OCI-LY3 (cell line): ENCODE data around the gene NUP58.

Experiments
- H2AFZ ChIP-seq: fragments of 200-600, 300-600 bp; shearing (Covaris generic); 2 replicates; pipeline ENCODE4 v1.6.0; 2014; ENCODE audit warnings: antibody characterized with exemption, low read depth, low read length
- H3K27ac ChIP-seq: fragments of 200-600, 300-600 bp; sonication (generic); 2 replicates; pipeline ENCODE4 v1.5.1; 2014; ENCODE audit warnings: mild to moderate bottlenecking, low read length, moderate library complexity, mixed read lengths
- H3K27me3 ChIP-seq: fragments of 200-600, 300-600 bp; sonication (generic); 2 replicates; pipeline ENCODE4 v1.6.1; 2014; ENCODE audit warnings: low read depth, low read length, mixed read lengths
- H3K36me3 ChIP-seq: fragments of 200-600, 300-600 bp; sonication (generic); replicated peaks from 2 replicates; pipeline ENCODE3; 2014; ENCODE audit warnings: low read depth, low read length, mixed read lengths
- H3K4me1 ChIP-seq: fragments of 300-600, 200-600 bp; sonication (generic); 2 replicates; pipeline ENCODE4 v1.6.1; 2014; ENCODE audit warnings: low read length, mixed read lengths
- H3K4me2 ChIP-seq: fragments of 200-600, 300-600 bp; sonication (generic); 2 replicates; pipeline ENCODE4 v1.6.1; 2014; ENCODE audit warnings: low read length, mixed read lengths
- H3K4me3 ChIP-seq: fragments of 300-600, 200-600 bp; sonication (generic); 2 replicates; pipeline ENCODE4 v1.5.1; 2014; ENCODE audit warnings: antibody characterized with exemption, mild to moderate bottlenecking, low read length, moderate library complexity
- H3K79me2 ChIP-seq: fragments of 300-600, 200-600 bp; shearing (Covaris generic); 2 replicates; pipeline ENCODE4 v1.6.1; 2014; ENCODE audit warnings: mild to moderate bottlenecking, low read length, mixed read lengths
- H3K9ac ChIP-seq: fragments of 300-600, 200-600 bp; shearing (Covaris generic); 2 replicates; pipeline ENCODE4 v1.6.0; 2014; ENCODE audit warnings: mild to moderate bottlenecking, low read length, moderate library complexity
- H3K9me3 ChIP-seq: fragments of 200-600, 300-600 bp; shearing (Covaris generic); 2 replicates; pipeline ENCODE4 v1.6.1; 2014; ENCODE audit warnings: low read length, mixed read lengths; ENCODE audit not compliant: insufficient read depth
- H4K20me1 ChIP-seq: fragments of 200-600, 300-600 bp; sonication (generic); 2 replicates; pipeline ENCODE4 v1.6.1; 2016; ENCODE audit warnings: low read length, mixed read lengths; ENCODE audit not compliant: insufficient read depth
- EZH2phosphoT487 ChIP-seq: fragments of 200-600 bp; shearing (Covaris generic); IDR thresholded peaks from 2 replicates; pipeline ENCODE4 v1.6.1; 2018; ENCODE audit warnings: antibody characterized with exemption, mixed run types, low read depth
- TF ChIP-seq, protein P1 (sequence below): fragments of 200-600, 300-600 bp; sonication (generic); IDR thresholded peaks from 2 replicates; pipeline ENCODE4 v1.5.1; 2014; ENCODE audit warnings: antibody characterized with exemption, low read length, low read depth

The NUP58 gene

DNA sequence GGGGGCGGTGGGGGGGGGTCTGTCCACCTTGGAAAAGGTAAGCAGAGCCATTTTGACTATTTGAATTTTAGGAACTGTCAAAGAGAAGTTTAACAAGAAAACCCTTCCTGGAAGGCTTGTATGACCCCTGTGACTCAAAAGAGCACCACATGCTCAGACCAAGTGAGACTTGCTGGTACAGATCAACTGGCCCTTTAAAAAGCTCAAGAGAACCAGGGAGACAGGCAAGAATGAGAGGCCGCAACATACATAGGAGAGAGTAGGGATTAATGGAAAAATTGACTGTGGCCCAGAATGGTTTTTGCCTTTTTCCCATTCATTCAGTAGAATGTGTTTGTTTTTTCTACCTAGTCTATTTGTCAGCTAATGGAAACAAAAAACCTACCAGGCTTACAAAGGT is 44.2 kb downstream of the NUP58 start:
- H3K27me3 ChIP-seq = no peaks in the 10 kb centered on the region
- no peaks in the 10 kb centered on the region for H4K20me1 ChIP-seq
- H3K36me3 ChIP-seq = peaks cover 7% of the 10 kb centered on the region
- no peaks in the 10 kb centered on the region for H3K79me2 ChIP-seq
- no peak overlapping the region for H3K4me3 ChIP-seq
- H3K9me3 ChIP-seq = no peaks in the 10 kb centered on the region
- H2AFZ ChIP-seq = no peak overlapping the region
- no peak overlapping the region for H3K9ac ChIP-seq
- no peak for TF ChIP-seq EZH2phosphoT487
- TF ChIP-seq, protein P1, sequence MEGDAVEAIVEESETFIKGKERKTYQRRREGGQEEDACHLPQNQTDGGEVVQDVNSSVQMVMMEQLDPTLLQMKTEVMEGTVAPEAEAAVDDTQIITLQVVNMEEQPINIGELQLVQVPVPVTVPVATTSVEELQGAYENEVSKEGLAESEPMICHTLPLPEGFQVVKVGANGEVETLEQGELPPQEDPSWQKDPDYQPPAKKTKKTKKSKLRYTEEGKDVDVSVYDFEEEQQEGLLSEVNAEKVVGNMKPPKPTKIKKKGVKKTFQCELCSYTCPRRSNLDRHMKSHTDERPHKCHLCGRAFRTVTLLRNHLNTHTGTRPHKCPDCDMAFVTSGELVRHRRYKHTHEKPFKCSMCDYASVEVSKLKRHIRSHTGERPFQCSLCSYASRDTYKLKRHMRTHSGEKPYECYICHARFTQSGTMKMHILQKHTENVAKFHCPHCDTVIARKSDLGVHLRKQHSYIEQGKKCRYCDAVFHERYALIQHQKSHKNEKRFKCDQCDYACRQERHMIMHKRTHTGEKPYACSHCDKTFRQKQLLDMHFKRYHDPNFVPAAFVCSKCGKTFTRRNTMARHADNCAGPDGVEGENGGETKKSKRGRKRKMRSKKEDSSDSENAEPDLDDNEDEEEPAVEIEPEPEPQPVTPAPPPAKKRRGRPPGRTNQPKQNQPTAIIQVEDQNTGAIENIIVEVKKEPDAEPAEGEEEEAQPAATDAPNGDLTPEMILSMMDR = no peak
- H3K4me2 ChIP-seq = no peak overlapping the region
- H3K4me1 ChIP-seq = peaks cover 7% of the 10 kb centered on the region
- H3K27ac ChIP-seq = no peak overlapping the region

DNA sequence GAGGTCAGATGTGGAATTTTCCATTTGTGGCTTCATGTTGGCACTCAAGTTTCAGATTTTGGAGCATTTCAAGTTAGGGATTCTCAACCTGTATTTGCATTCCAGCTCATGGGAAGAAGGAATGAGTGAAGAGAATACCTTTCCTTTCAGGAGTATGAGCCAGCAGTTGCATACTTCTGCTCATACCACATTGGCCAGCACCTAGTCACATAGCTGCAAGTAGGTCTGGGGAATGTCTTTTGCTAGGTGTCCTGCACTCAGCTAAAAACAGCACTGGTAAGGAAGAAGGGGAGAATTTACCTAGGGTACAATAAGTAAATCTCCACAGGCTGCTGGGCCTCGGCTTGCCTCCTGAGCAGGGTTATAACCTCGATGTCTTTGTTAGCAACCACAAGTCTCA is 45.7 kb downstream of the NUP58 start:
- Histone ChIP-seq H3K36me3 (peaks cover 2% of the 10 kb centered on the region), H3K9ac (no peak overlapping the region), H3K4me3 (no peak overlapping the region), H3K79me2 (no peaks in the 10 kb centered on the region), H3K27ac (no peak overlapping the region), H3K4me2 (no peak overlapping the region), H3K27me3 (no peaks in the 10 kb centered on the region), H3K4me1 (peaks cover 15% of the 10 kb centered on the region), H2AFZ (no peak overlapping the region), H3K9me3 (no peaks in the 10 kb centered on the region), H4K20me1 (no peaks in the 10 kb centered on the region)
- TF ChIP-seq, protein P1 = no peak
- no peak for TF ChIP-seq EZH2phosphoT487

DNA sequence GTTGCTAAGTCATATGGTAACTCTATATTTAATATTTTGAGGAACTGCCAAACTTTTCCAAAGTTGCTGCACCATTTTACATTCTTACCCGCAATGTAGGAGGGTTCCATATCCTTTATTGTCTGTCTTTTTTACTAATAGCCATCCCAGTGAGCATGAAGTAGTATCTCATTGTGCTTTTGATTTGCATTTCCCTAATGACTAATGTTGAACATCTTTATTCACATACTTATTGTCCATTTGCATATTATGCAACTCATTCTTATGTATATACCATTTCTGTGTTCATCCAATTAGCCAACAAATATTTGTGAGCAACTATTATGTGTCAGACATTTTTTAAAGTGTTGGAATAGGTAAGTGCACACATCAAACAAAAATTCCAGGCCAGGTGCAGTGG is 50.0 kb downstream of the NUP58 start:
- H3K79me2 ChIP-seq = no peaks in the 10 kb centered on the region
- H3K9me3 ChIP-seq = no peaks in the 10 kb centered on the region
- no peak overlapping the region for H3K4me2 ChIP-seq
- H3K27me3 ChIP-seq = 0 out of 2 replicates have a peak, but pooled peaks cover 3% of the 10 kb centered on the region
- H3K36me3 ChIP-seq = no peaks in the 10 kb centered on the region
- no peak overlapping the region for H3K27ac ChIP-seq
- TF ChIP-seq, protein P1 = no peak
- TF ChIP-seq EZH2phosphoT487 = no peak
- H2AFZ ChIP-seq = no peak overlapping the region
- H3K9ac ChIP-seq = no peak overlapping the region
- H4K20me1 ChIP-seq = no peaks in the 10 kb centered on the region
- H3K4me3 ChIP-seq = no peak overlapping the region
- H3K4me1 ChIP-seq = peaks cover 15% of the 10 kb centered on the region

DNA sequence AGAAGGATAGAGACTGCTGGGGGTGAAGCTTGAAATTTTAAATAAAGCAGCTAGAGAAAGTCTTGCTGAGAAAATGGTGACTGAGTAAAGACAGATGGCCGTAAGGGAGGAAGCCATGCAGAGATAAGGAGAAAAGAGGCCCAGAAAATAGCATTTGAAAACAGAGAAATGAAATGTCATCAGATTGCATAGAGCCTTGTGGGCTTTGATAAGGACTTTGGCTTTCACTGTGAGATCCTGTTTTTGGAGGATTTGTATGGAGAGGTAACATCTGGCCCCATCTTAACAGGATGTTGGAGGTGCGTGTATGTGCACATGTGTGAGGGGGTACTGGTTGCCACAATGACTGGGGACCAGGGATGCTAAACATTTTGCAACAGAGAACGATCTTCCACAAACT is 50.8 kb downstream of the NUP58 start:
- H3K9me3 ChIP-seq = no peaks in the 10 kb centered on the region
- H3K27ac ChIP-seq = no peak overlapping the region
- peaks cover 15% of the 10 kb centered on the region for H3K4me1 ChIP-seq
- TF ChIP-seq EZH2phosphoT487 = no peak
- TF ChIP-seq, protein P1 = no peak
- H3K79me2 ChIP-seq = no peaks in the 10 kb centered on the region
- 0 out of 2 replicates have a peak, but pooled peaks cover 3% of the 10 kb centered on the region for H3K27me3 ChIP-seq
- no peaks in the 10 kb centered on the region for H4K20me1 ChIP-seq
- no peaks in the 10 kb centered on the region for H3K36me3 ChIP-seq
- no peak overlapping the region for H3K4me2 ChIP-seq
- no peak overlapping the region for H3K4me3 ChIP-seq
- no peak overlapping the region for H3K9ac ChIP-seq
- no peak overlapping the region for H2AFZ ChIP-seq
